Left ventricle myocardium inferior (tissue), 1 donor: ENCODE results near the gene RBM4B. TPM values are rescaled to one million over a fixed set of nuclear protein-coding genes. Genes with fewer than 3 reads are reported as not detected.
"Not testable (repeated sequence)": the region's sequence is repeated elsewhere in the genome, so short reads cannot be mapped to it uniquely, and the experiment has no call there.

ENCODE experiments used
- DNase-seq: peaks from one replicate; pipeline ENCODE4 v3.0.0-alpha.2; 2020
- H3K27ac ChIP-seq: fragments of 200-600 bp; replicated peaks from 2 replicates; pipeline ENCODE4 v1.8.0; 2021
- H3K27me3 ChIP-seq: fragments of 200-600 bp; 2 replicates; pipeline ENCODE4 v1.8.0; 2021; ENCODE audit warnings: low read depth
- H3K36me3 ChIP-seq: fragments of 200-600 bp; 2 replicates; pipeline ENCODE4 v1.8.0; 2021
- H3K4me1 ChIP-seq: fragments of 200-600 bp; 2 replicates; pipeline ENCODE4 v1.8.0; 2021
- H3K4me3 ChIP-seq: fragments of 200-600 bp; 2 replicates; pipeline ENCODE4 v1.8.0; 2021; ENCODE audit warnings: mild to moderate bottlenecking, moderate library complexity
- H3K9me3 ChIP-seq: fragments of 200-600 bp; replicated peaks from 2 replicates; pipeline ENCODE4 v1.8.0; 2021
- CTCF ChIP-seq: fragments of 200-600 bp; IDR thresholded peaks from 2 replicates; pipeline ENCODE4 v1.8.0; 2021; ENCODE audit warnings: antibody characterized with exemption, mild to moderate bottlenecking, borderline replicate concordance
- intact Hi-C: fragments of 100-400 bp; cut with micrococcal nuclease; formaldehyde crosslinking; loops from one replicate; pipeline ENCODE4 v1.11.0; 2022
- long read RNA-seq: library from polyadenylated mRNA; unstranded; transcript quantifications from one replicate; pipeline ENCODE4 v2.0.0, GENCODE V29; 2021
- total RNA-seq: library from RNA; stranded (reverse); fragmentation: NEBNext Ultra II Directional; extraction: Animal tissue kit (Norgen Biotek cat#: 25700); gene quantifications from one replicate; pipeline ENCODE4 v1.2.1, GENCODE V29; 2021
- donor health status: DM: no; HTN: yes; CAD: no; lungs with severe emphysema.

RBM4B gene, protein sequence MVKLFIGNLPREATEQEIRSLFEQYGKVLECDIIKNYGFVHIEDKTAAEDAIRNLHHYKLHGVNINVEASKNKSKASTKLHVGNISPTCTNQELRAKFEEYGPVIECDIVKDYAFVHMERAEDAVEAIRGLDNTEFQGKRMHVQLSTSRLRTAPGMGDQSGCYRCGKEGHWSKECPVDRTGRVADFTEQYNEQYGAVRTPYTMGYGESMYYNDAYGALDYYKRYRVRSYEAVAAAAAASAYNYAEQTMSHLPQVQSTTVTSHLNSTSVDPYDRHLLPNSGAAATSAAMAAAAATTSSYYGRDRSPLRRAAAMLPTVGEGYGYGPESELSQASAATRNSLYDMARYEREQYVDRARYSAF
- 11.8 TPM for total RNA-seq
- long read RNA-seq, transcript RBM4B-206 (2 exons, 1,646 nt), result minor isoform, 5 of 24 reads
- long read RNA-seq, transcript RBM4B-201 (4 exons, 1,840 nt), result major isoform, 13 of 24 reads
- long read RNA-seq, partial matches to known transcripts, result 0 of 24 reads
- long read RNA-seq, other reads (novel, unspliced or antisense), result 6 of 24 reads

DNA sequence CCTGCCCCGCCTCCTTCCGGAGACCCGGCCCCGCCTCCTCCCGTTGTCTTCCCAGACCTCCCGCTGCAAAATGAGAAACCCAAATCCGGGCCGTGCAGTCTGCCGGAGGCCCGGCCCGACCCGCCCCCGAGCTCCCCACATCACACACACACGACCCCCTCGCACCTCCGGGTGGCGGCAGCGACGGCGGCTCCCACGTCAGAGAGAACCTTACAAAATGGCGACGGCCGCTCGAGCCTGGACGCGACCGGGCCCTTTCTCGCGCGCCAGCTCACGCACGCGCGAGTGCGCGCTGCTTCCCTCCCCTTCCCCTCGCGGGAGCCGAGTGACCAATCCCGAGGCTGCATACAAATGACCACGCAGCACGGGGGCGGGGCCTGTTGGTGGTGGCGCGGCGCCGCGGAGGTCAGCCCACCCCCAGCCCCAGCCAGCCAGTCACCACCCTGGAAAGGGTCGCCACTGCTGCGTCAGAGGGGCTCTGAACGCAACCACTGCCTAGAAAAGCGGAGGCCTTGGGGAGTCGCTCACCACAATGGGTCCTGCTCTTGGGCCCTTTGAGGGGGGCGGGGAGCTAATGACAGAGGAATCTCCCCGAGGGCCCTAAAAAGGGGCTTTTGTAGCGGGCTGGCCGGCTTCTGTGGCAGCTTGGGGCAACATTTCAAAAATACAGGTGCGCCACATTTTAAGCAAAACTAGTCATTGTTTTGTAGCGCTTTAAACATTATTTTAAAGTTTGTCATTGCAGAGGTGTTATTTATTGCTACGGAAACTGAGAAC is at the start of gene RBM4B:
Gene RBM4B (minus strand): TSS at position 289 of the 777 bp plus-strand sequence. CDS start 808 bp downstream, outside the sequence.
- peak within 1 kb of the TSS; percentile 94 for H3K27ac ChIP-seq
- H3K36me3 ChIP-seq, result peaks cover 6% of the 10 kb centered on the region
- H3K9me3 ChIP-seq, result no peaks in the 10 kb centered on the region
- DNase-seq, result peak; percentile 98
- intact Hi-C loops, result loop anchor here (5.0 kb wide), 1 partner anchor 95 kb away; no protein-coding TSS in a partner anchor
- H3K4me3 ChIP-seq, result peak within 1 kb of the TSS; percentile 83
- H3K27me3 ChIP-seq, result no peaks in the 10 kb centered on the region
- TF ChIP-seq CTCF, result no peak
- peaks cover 49% of the 10 kb centered on the region for H3K4me1 ChIP-seq

- Histone ChIP-seq H3K4me1 (peaks cover 14% of the 10 kb centered on the region), H3K27me3 (peaks cover 75% of the 10 kb centered on the region)
Observed at GRCh38 chr11:66725647-66726046, 48.0 kb upstream of the RBM4B start.

GRCh38 chr11:66725114-66725513 is 47.4 kb upstream of the RBM4B start:
- Histone ChIP-seq H3K27me3 (peaks cover 75% of the 10 kb centered on the region), H3K4me1 (peaks cover 14% of the 10 kb centered on the region), H3K36me3 (no peaks in the 10 kb centered on the region), H3K9me3 (no peaks in the 10 kb centered on the region), H3K4me3 (no peak overlapping the region), H3K27ac (no peak overlapping the region)
- no peak for TF ChIP-seq CTCF
- DNase-seq, result no peak
- intact Hi-C loops, result no loop called here

More at GRCh38 chr11:66725647-66726046, 48.0 kb upstream of the RBM4B start:
- no peak overlapping the region for H3K27ac ChIP-seq
- intact Hi-C loops, result no loop called here
- no peaks in the 10 kb centered on the region for H3K36me3 ChIP-seq
- no peak overlapping the region for H3K4me3 ChIP-seq
- TF ChIP-seq CTCF, result no peak
- DNase-seq, result no peak
- H3K9me3 ChIP-seq, result no peaks in the 10 kb centered on the region

- H3K9me3 ChIP-seq, H3K27ac ChIP-seq, H3K4me3 ChIP-seq, H3K36me3 ChIP-seq, DNase-seq, intact Hi-C loops: not testable (repeated sequence)
- Histone ChIP-seq H3K27me3 (peaks cover 75% of the 10 kb centered on the region), H3K4me1 (peaks cover 14% of the 10 kb centered on the region)
Observed at GRCh38 chr11:66724167-66724566, 46.5 kb upstream of the RBM4B start.

GRCh38 chr11:66723693-66724092 is 46.0 kb upstream of the RBM4B start:
- peaks cover 75% of the 10 kb centered on the region for H3K27me3 ChIP-seq
- no peak for DNase-seq
- no peak overlapping the region for H3K4me3 ChIP-seq
- no peaks in the 10 kb centered on the region for H3K36me3 ChIP-seq
- intact Hi-C loops, result no loop called here
- no peaks in the 10 kb centered on the region for H3K9me3 ChIP-seq
- TF ChIP-seq CTCF, result no peak
- H3K4me1 ChIP-seq, result peaks cover 12% of the 10 kb centered on the region
- H3K27ac ChIP-seq, result no peak overlapping the region
